Endothelial cell of umbilical vein (primary cell): ENCODE results near the gene PLEKHG5. TPM values are rescaled to one million over a fixed set of nuclear protein-coding genes. Genes with fewer than 3 reads are reported as not detected.

ENCODE experiments used
- BruUV-seq: library from RNA; stranded (reverse); fragments of 400-500 nt; replicated peaks from 2 replicates; lab custom pipeline; 2021; lab: Mats Ljungman, UMichigan
- CTCF ChIA-PET: fragments of 300-600, 350-600 bp; sonication (Branson Sonifier 250); formaldehyde crosslinking; loops from one replicate; lab custom pipeline; 2021; ENCODE audit warnings: antibody characterized with exemption, inconsistent platforms; lab: Charles Lee
- POLR2A ChIA-PET: fragments of 300-600, 350-600 bp; sonication (Branson Sonifier 250); formaldehyde crosslinking; loops from one replicate; lab custom pipeline; 2021; ENCODE audit warnings: antibody characterized with exemption, inconsistent platforms; lab: Charles Lee
- DNase-seq: peaks from one replicate; pipeline ENCODE4 v3.0.0-alpha.2; 2011; ENCODE audit warnings: low read depth, low spot score
- FAIRE-seq: peaks from 2 replicates; lab custom pipeline; 2011; peaks lifted over from hg19 to GRCh38; lab: Jason Lieb, UNC
- H2AFZ ChIP-seq: 2 replicates; pipeline ENCODE4 v1.6.0; 2012; ENCODE audit warnings: low read depth, low read length, control low read depth, inconsistent platforms
- H3K27ac ChIP-seq: 2 replicates; pipeline ENCODE4 v1.5.1; 2011; ENCODE audit warnings: low read depth, mild to moderate bottlenecking, control low read depth, low read length, moderate library complexity; ENCODE audit not compliant: insufficient read depth
- H3K27me3 ChIP-seq, 2 experiments: 2 replicates each; pipeline versions ENCODE4 v1.6.0 to v1.6.1; 2011; ENCODE audit warnings: low read length in 2 of 2, mixed read lengths in 1 of 2; ENCODE audit not compliant: control insufficient read depth in 2 of 2, insufficient read depth in 2 of 2
- H3K36me3 ChIP-seq, 2 experiments: 2 replicates in 1 of 2; 3 replicates in 1 of 2; pipeline ENCODE4 v1.5.1; 2011; ENCODE audit warnings: low read length in 2 of 2, mild to moderate bottlenecking in 1 of 2, moderate library complexity in 1 of 2; ENCODE audit not compliant: control insufficient read depth in 2 of 2, insufficient read depth in 2 of 2; ENCODE audit errors: extremely low read depth in 1 of 2
- H3K4me1 ChIP-seq: 3 replicates; pipeline ENCODE4 v1.5.1; 2011; ENCODE audit warnings: mild to moderate bottlenecking, low read length; ENCODE audit not compliant: control insufficient read depth, insufficient read depth; ENCODE audit errors: extremely low read depth
- H3K4me2 ChIP-seq: 2 replicates; pipeline ENCODE4 v1.6.1; 2011; ENCODE audit warnings: low read length, control low read depth, mixed read lengths; ENCODE audit not compliant: insufficient read depth
- H3K4me3 ChIP-seq, 3 experiments: fragments of 200-600 bp in 1 of 3; sonication (generic), shearing (Covaris generic) in 1 of 3; replicated peaks in 1 of 3; 2 replicates each; pipeline ENCODE4 v1.5.1; 2011 to 2016; ENCODE audit warnings: control low read depth in 3 of 3, low read length in 3 of 3, mild to moderate bottlenecking in 2 of 3, inconsistent platforms in 1 of 3, low read depth in 1 of 3, moderate library complexity in 1 of 3; ENCODE audit not compliant: insufficient read depth in 1 of 3
- H3K79me2 ChIP-seq: 2 replicates; pipeline ENCODE4 v1.6.0; 2012; ENCODE audit warnings: low read length, inconsistent platforms; ENCODE audit not compliant: control insufficient read depth, insufficient read depth
- H3K9ac ChIP-seq: replicated peaks from 2 replicates; pipeline ENCODE3; 2011; ENCODE audit warnings: low read length, control low read depth; ENCODE audit not compliant: insufficient read depth; ENCODE audit errors: extremely low read depth
- H3K9me1 ChIP-seq: replicated peaks from 3 replicates; pipeline ENCODE4 v1.6.0; 2011; ENCODE audit warnings: mild to moderate bottlenecking, low read length; ENCODE audit not compliant: control insufficient read depth, insufficient read depth; ENCODE audit errors: extremely low read depth
- H3K9me3 ChIP-seq: replicated peaks from 2 replicates; pipeline ENCODE4 v1.5.1; 2012; ENCODE audit warnings: low read length, inconsistent platforms; ENCODE audit not compliant: control insufficient read depth, insufficient read depth
- H4K20me1 ChIP-seq: replicated peaks from 2 replicates; pipeline ENCODE3; 2011; ENCODE audit warnings: mild to moderate bottlenecking, low read length; ENCODE audit not compliant: control insufficient read depth, insufficient read depth; ENCODE audit errors: extremely low read depth
- CTCF ChIP-seq, 2 donors: IDR thresholded peaks; 1 replicate in 1 of 2; 2 replicates in 1 of 2; pipeline ENCODE4 v1.5.1; 2011; ENCODE audit warnings: low read length in 2 of 2, mild to moderate bottlenecking in 2 of 2, moderate library complexity in 2 of 2, control low read depth in 1 of 2, inconsistent platforms in 1 of 2, low read depth in 1 of 2; ENCODE audit not compliant: insufficient read depth in 1 of 2; ENCODE audit errors: extremely low read depth in 1 of 2
- EZH2 ChIP-seq: IDR thresholded peaks from 2 replicates; pipeline ENCODE4 v1.6.1; 2012; ENCODE audit warnings: borderline replicate concordance, low read depth, mild to moderate bottlenecking, moderate library complexity, low read length, inconsistent platforms; ENCODE audit not compliant: severe bottlenecking
- FOS ChIP-seq: IDR thresholded peaks from 2 replicates; pipeline ENCODE4 v1.6.1; 2011; ENCODE audit warnings: mild to moderate bottlenecking, low read length, moderate library complexity, borderline replicate concordance; ENCODE audit not compliant: insufficient read depth
- GATA2 ChIP-seq: IDR thresholded peaks from 2 replicates; pipeline ENCODE4 v1.7.0; 2011; ENCODE audit warnings: low read depth, mild to moderate bottlenecking, moderate library complexity, mixed read lengths, low read length; ENCODE audit not compliant: insufficient read length, insufficient read depth
- JUN ChIP-seq: IDR thresholded peaks from 2 replicates; pipeline ENCODE4 v1.6.1; 2011; ENCODE audit warnings: borderline replicate concordance, low read depth; ENCODE audit not compliant: insufficient read length, insufficient read depth
- MAX ChIP-seq: IDR thresholded peaks from 2 replicates; pipeline ENCODE4 v1.6.1; 2011; ENCODE audit not compliant: insufficient read depth, insufficient read length
- MYC ChIP-seq: IDR thresholded peaks from one replicate; pipeline ENCODE4 v1.6.1; 2011; ENCODE audit warnings: mild to moderate bottlenecking, low read depth, low read length
- POLR2A ChIP-seq: IDR thresholded peaks from 2 replicates; pipeline ENCODE4 v1.6.1; 2012; ENCODE audit warnings: low read depth, mild to moderate bottlenecking, control low read depth, low read length
- POLR2AphosphoS5 ChIP-seq: IDR thresholded peaks from 2 replicates; pipeline ENCODE4 v1.6.1; 2012; ENCODE audit warnings: low read depth, mild to moderate bottlenecking, control low read depth, low read length, moderate library complexity; ENCODE audit not compliant: insufficient read depth
- dilution Hi-C: fragments of 300-500 bp; cut with MboI; formaldehyde crosslinking; loops from one replicate; pipeline ENCODE4 v1.15.0; 2019; ENCODE audit warnings: low sequenced_read_pairs; ENCODE audit not compliant: extremely low pct_ligation_motif_present
- intact Hi-C: fragments of 100-400 bp; cut with micrococcal nuclease; formaldehyde crosslinking; loops from one replicate; pipeline ENCODE4 v1.10.0; 2022
- polyA plus RNA-seq, 4 experiments: library from polyadenylated mRNA; depleted of rRNA in 3 of 4; stranded (reverse) in 3 of 4; unstranded in 1 of 4; fragments of >200 nt; gene quantifications; 2 replicates each; pipeline versions ENCODE4 v1.2.1 to v1.2.3, GENCODE V29; 2011 to 2012; ENCODE audit warnings: missing spikeins in 1 of 4
- total RNA-seq: library from RNA; stranded (reverse); gene quantifications from 2 replicates; pipeline ENCODE4 v1.2.3, GENCODE V29; 2021

Gene PLEKHG5
- total and polyA plus RNA-seq, 2 donors (not counting 3 experiments of a cell fraction or from before 2014, with no cell fraction given): 30.6 to 56.9 TPM

GRCh38 chr1:6513320-6513801, 21.9 kb upstream of the PLEKHG5 start:
- H2AFZ ChIP-seq: no peak overlapping the region
- BruUV-seq: no TSS peak
- H3K79me2 ChIP-seq: no peaks in the 10 kb centered on the region
- no peak overlapping the region for H3K27ac ChIP-seq
- intact Hi-C loops: no loop called here
- H3K4me1 ChIP-seq: no peaks in the 10 kb centered on the region
- no peaks in the 10 kb centered on the region for H3K9me3 ChIP-seq
- no peak for TF ChIP-seq CTCF (IDR thresholded peaks at IDR 0.05; ENCODE audit: extremely low read depth in 1 of 2, insufficient read depth in 1 of 2, low read depth in 1 of 2, low read length in 2 of 2)
- TF ChIP-seq GATA2: no peak
- no peak for TF ChIP-seq FOS
- TF ChIP-seq EZH2: no peak
- TF ChIP-seq MYC: no peak
- TF ChIP-seq MAX: no peak
- TF ChIP-seq POLR2AphosphoS5: no peak
- no peak for TF ChIP-seq JUN
- no peak for TF ChIP-seq POLR2A
- CTCF ChIA-PET: interaction anchor here (1.0 to 4.5 kb wide), 2 partner anchors 8 to 10 kb away, joined by 3 to 32 read pairs; no protein-coding TSS in a partner anchor
- H3K4me3 ChIP-seq: no peak overlapping the region
- H3K9me1 ChIP-seq: no peaks in the 10 kb centered on the region
- no peaks in the 10 kb centered on the region for H4K20me1 ChIP-seq
- no peaks in the 10 kb centered on the region for H3K36me3 ChIP-seq
- H3K9ac ChIP-seq: no peak overlapping the region
- dilution Hi-C loops: no loop called here
- POLR2A ChIA-PET: no interaction called here
- no peak overlapping the region for H3K4me2 ChIP-seq
- no peaks in the 10 kb centered on the region for H3K27me3 ChIP-seq
- DNase-seq: no peak
- no peak for FAIRE-seq
